HEK293 (cell line): ENCODE results near the gene CCDC141.
A peak's percentile ranks its signal among the peaks of the same experiment; 100 is the strongest.
"Not testable (repeated sequence)": the region's sequence is repeated elsewhere in the genome, so short reads cannot be mapped to it uniquely, and the experiment has no call there.

ENCODE experiments used
- CTCF ChIA-PET: fragments of 350-600 bp; formaldehyde crosslinking; extraction: SDS; loops from one replicate; lab custom pipeline; 2021; ENCODE audit warnings: antibody characterized with exemption; lab: Yijun Ruan, JAX
- POLR2A ChIA-PET: fragments of 300-600 bp; formaldehyde crosslinking; extraction: SDS; loops from one replicate; lab custom pipeline; 2020; ENCODE audit warnings: antibody characterized with exemption, inconsistent platforms; lab: Yijun Ruan, JAX
- H3K27ac ChIP-seq: fragments of 200-500 bp; sonication (Bioruptor generic); 2 replicates; pipeline ENCODE4 v1.5.1; 2014; ENCODE audit warnings: low read depth, low read length, control low read depth, inconsistent platforms; ENCODE audit errors: extremely low read depth
- H3K36me3 ChIP-seq, 2 experiments: fragments of 200-500 bp in 1 of 2; sonication (Bioruptor generic) in 1 of 2; 1 replicate in 1 of 2; 2 replicates in 1 of 2; pipeline ENCODE4 v1.5.1; 2014 to 2017; ENCODE audit warnings: inconsistent platforms in 2 of 2, low read length in 2 of 2; ENCODE audit not compliant: control insufficient read depth in 2 of 2, insufficient read depth in 1 of 2
- H3K4me1 ChIP-seq: fragments of 200-500 bp; sonication (Bioruptor generic); 2 replicates; pipeline ENCODE4 v1.5.1; 2014; ENCODE audit warnings: mild to moderate bottlenecking, low read length, inconsistent platforms; ENCODE audit not compliant: control insufficient read depth, insufficient read depth
- H3K4me3 ChIP-seq: 2 replicates; pipeline ENCODE4 v1.5.1; 2011; ENCODE audit warnings: low read depth, mild to moderate bottlenecking, control low read depth, low read length, moderate library complexity
- H3K9me3 ChIP-seq: fragments of 200-500 bp; sonication (Bioruptor generic); 2 replicates; pipeline ENCODE4 v1.5.1; 2014; ENCODE audit warnings: low read depth, low read length, inconsistent platforms; ENCODE audit not compliant: control insufficient read depth, insufficient read depth
- FEZF1 ChIP-seq: fragments of 450-650 bp; formaldehyde crosslinking; IDR thresholded peaks from 2 replicates; pipeline ENCODE4 v1.5.1; 2016; ENCODE audit warnings: missing biosample characterization, missing genetic modification characterization
- GLI4 ChIP-seq: fragments of 450-650 bp; formaldehyde crosslinking; IDR thresholded peaks from 2 replicates; pipeline ENCODE4 v1.5.1; 2016; ENCODE audit warnings: missing biosample characterization, missing genetic modification characterization
- KLF10 ChIP-seq: fragments of 450-650 bp; IDR thresholded peaks from 2 replicates; pipeline ENCODE4 v1.5.1; 2018; ENCODE audit warnings: missing biosample characterization, mild to moderate bottlenecking, missing genetic modification characterization
- KLF9 ChIP-seq: fragments of 450-650 bp; formaldehyde crosslinking; IDR thresholded peaks from 2 replicates; pipeline ENCODE4 v1.5.1; 2016; ENCODE audit warnings: missing biosample characterization, missing genetic modification characterization, low read depth
- ZBTB44 ChIP-seq: fragments of 450-650 bp; IDR thresholded peaks from 2 replicates; pipeline ENCODE4 v1.5.1; 2018; ENCODE audit warnings: missing biosample characterization, mild to moderate bottlenecking, missing genetic modification characterization
- ZBTB8A ChIP-seq: fragments of 450-650 bp; formaldehyde crosslinking; IDR thresholded peaks from 2 replicates; pipeline ENCODE4 v1.5.1; 2016; ENCODE audit warnings: missing biosample characterization, missing genetic modification characterization
- ZIC2 ChIP-seq: fragments of 450-650 bp; formaldehyde crosslinking; IDR thresholded peaks from 2 replicates; pipeline ENCODE4 v1.5.1; 2016; ENCODE audit warnings: missing biosample characterization, missing genetic modification characterization
- ZNF146 ChIP-seq: fragments of 450-650 bp; formaldehyde crosslinking; IDR thresholded peaks from 2 replicates; pipeline ENCODE4 v1.5.1; 2016; ENCODE audit warnings: missing biosample characterization, missing genetic modification characterization
- ZNF391 ChIP-seq: fragments of 450-650 bp; formaldehyde crosslinking; IDR thresholded peaks from 2 replicates; pipeline ENCODE4 v1.5.1; 2016; ENCODE audit warnings: low read depth, missing biosample characterization, missing genetic modification characterization, borderline replicate concordance
- ZNF449 ChIP-seq: fragments of 450-650 bp; formaldehyde crosslinking; IDR thresholded peaks from 2 replicates; pipeline ENCODE4 v1.5.1; 2017; ENCODE audit warnings: missing biosample characterization, mild to moderate bottlenecking, missing genetic modification characterization, moderate library complexity
- ZNF558 ChIP-seq: fragments of 450-650 bp; formaldehyde crosslinking; IDR thresholded peaks from 2 replicates; pipeline ENCODE4 v1.5.1; 2016; ENCODE audit warnings: missing biosample characterization, missing genetic modification characterization
- ZNF677 ChIP-seq: fragments of 450-650 bp; IDR thresholded peaks from 2 replicates; pipeline ENCODE4 v1.5.0; 2018; ENCODE audit warnings: missing biosample characterization, mild to moderate bottlenecking, missing genetic modification characterization, moderate library complexity
- ZNF791 ChIP-seq: fragments of 450-650 bp; formaldehyde crosslinking; IDR thresholded peaks from 2 replicates; pipeline ENCODE4 v1.5.1; 2016; ENCODE audit warnings: missing biosample characterization, missing genetic modification characterization
- TF ChIP-seq, protein P1 (sequence below): fragments of 450-650 bp; formaldehyde crosslinking; IDR thresholded peaks from 2 replicates; pipeline ENCODE4 v1.5.1; 2016; ENCODE audit warnings: missing biosample characterization, missing genetic modification characterization, borderline replicate concordance
- TF ChIP-seq, protein P2 (sequence below): fragments of 450-650 bp; IDR thresholded peaks from 2 replicates; pipeline ENCODE4 v1.5.1; 2018; ENCODE audit warnings: missing biosample characterization, missing genetic modification characterization
- TF ChIP-seq, protein P3 (sequence below): fragments of 450-650 bp; formaldehyde crosslinking; IDR thresholded peaks from 2 replicates; pipeline ENCODE4 v1.5.1; 2016; ENCODE audit warnings: missing biosample characterization, missing genetic modification characterization
- TF ChIP-seq, protein P4 (sequence below): fragments of 450-650 bp; formaldehyde crosslinking; IDR thresholded peaks from 2 replicates; pipeline ENCODE4 v1.5.1; 2016; ENCODE audit warnings: missing biosample characterization, missing genetic modification characterization

Gene CCDC141

DNA sequence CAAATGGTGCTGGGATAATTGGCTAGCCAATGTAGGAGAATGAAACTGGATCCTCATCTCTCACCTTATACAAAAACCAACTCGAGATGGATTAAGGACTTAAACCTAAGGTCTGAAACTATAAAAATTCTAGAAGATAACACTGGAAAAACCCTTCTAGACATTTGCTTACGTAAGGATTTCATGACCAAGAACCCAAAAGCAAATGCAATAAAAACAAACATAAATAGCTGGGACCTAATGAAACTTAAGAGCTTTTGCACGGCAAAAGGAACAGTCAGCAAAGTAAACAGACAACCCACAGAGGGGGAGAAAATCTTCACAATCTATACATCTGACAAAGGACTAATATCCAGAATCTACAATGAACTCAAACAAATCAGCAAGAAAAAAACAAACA is 35.7 kb downstream of the CCDC141 start:
- POLR2A ChIA-PET, H3K36me3 ChIP-seq, CTCF ChIA-PET: not testable (repeated sequence)

DNA sequence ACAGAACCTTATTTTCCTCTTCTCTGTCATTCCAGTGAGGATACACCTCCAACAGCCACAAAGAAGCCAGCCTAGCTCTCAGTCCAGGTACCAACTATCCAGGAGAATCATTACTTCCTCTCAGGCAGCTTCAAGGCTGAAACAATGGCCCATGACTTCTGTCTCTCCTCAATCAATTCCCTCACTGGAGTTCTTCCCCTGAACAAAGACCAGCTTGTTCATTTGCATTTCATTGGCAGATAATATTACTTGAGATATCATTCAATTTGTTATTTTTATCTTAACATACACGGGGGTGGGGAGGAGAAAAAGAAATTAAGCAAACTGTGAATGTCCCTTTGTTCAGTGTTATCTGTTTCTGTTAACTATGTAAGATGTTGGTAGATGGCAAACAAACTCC is 44.0 kb downstream of the CCDC141 start:
- TF ChIP-seq ZNF146 (tag by site-specific recombination) (no peak), ZNF558 (tag by site-specific recombination) (no peak), ZNF791 (tag by site-specific recombination) (no peak), ZBTB8A (tag by site-specific recombination) (no peak), ZNF391 (tag by site-specific recombination) (no peak), KLF9 (tag by site-specific recombination) (no peak), ZNF449 (tag by site-specific recombination) (no peak), ZBTB44 (tag by site-specific recombination) (no peak), GLI4 (tag by site-specific recombination) (no peak), ZNF677 (tag by site-specific recombination) (no peak), ZIC2 (tag by site-specific recombination) (no peak), KLF10 (tag by site-specific recombination) (no peak)
- TF ChIP-seq, protein P1, sequence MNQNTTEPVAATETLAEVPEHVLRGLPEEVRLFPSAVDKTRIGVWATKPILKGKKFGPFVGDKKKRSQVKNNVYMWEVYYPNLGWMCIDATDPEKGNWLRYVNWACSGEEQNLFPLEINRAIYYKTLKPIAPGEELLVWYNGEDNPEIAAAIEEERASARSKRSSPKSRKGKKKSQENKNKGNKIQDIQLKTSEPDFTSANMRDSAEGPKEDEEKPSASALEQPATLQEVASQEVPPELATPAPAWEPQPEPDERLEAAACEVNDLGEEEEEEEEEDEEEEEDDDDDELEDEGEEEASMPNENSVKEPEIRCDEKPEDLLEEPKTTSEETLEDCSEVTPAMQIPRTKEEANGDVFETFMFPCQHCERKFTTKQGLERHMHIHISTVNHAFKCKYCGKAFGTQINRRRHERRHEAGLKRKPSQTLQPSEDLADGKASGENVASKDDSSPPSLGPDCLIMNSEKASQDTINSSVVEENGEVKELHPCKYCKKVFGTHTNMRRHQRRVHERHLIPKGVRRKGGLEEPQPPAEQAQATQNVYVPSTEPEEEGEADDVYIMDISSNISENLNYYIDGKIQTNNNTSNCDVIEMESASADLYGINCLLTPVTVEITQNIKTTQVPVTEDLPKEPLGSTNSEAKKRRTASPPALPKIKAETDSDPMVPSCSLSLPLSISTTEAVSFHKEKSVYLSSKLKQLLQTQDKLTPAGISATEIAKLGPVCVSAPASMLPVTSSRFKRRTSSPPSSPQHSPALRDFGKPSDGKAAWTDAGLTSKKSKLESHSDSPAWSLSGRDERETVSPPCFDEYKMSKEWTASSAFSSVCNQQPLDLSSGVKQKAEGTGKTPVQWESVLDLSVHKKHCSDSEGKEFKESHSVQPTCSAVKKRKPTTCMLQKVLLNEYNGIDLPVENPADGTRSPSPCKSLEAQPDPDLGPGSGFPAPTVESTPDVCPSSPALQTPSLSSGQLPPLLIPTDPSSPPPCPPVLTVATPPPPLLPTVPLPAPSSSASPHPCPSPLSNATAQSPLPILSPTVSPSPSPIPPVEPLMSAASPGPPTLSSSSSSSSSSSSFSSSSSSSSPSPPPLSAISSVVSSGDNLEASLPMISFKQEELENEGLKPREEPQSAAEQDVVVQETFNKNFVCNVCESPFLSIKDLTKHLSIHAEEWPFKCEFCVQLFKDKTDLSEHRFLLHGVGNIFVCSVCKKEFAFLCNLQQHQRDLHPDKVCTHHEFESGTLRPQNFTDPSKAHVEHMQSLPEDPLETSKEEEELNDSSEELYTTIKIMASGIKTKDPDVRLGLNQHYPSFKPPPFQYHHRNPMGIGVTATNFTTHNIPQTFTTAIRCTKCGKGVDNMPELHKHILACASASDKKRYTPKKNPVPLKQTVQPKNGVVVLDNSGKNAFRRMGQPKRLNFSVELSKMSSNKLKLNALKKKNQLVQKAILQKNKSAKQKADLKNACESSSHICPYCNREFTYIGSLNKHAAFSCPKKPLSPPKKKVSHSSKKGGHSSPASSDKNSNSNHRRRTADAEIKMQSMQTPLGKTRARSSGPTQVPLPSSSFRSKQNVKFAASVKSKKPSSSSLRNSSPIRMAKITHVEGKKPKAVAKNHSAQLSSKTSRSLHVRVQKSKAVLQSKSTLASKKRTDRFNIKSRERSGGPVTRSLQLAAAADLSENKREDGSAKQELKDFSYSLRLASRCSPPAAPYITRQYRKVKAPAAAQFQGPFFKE (tag by site-specific recombination) = no peak
- TF ChIP-seq, protein P2, sequence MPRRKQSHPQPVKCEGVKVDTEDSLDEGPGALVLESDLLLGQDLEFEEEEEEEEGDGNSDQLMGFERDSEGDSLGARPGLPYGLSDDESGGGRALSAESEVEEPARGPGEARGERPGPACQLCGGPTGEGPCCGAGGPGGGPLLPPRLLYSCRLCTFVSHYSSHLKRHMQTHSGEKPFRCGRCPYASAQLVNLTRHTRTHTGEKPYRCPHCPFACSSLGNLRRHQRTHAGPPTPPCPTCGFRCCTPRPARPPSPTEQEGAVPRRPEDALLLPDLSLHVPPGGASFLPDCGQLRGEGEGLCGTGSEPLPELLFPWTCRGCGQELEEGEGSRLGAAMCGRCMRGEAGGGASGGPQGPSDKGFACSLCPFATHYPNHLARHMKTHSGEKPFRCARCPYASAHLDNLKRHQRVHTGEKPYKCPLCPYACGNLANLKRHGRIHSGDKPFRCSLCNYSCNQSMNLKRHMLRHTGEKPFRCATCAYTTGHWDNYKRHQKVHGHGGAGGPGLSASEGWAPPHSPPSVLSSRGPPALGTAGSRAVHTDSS (tag by site-specific recombination) = no peak
- TF ChIP-seq, protein P3, sequence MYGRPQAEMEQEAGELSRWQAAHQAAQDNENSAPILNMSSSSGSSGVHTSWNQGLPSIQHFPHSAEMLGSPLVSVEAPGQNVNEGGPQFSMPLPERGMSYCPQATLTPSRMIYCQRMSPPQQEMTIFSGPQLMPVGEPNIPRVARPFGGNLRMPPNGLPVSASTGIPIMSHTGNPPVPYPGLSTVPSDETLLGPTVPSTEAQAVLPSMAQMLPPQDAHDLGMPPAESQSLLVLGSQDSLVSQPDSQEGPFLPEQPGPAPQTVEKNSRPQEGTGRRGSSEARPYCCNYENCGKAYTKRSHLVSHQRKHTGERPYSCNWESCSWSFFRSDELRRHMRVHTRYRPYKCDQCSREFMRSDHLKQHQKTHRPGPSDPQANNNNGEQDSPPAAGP (tag by site-specific recombination) = no peak
- TF ChIP-seq, protein P4, sequence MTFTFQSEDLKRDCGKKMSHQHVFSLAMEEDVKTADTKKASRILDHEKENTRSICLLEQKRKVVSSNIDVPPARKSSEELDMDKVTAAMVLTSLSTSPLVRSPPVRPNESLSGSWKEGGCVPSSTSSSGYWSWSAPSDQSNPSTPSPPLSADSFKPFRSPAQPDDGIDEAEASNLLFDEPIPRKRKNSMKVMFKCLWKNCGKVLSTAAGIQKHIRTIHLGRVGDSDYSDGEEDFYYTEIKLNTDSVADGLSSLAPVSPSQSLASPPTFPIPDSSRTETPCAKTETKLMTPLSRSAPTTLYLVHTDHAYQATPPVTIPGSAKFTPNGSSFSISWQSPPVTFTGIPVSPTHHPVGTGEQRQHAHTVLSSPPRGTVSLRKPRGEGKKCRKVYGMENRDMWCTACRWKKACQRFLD (tag by site-specific recombination) = no peak
- TF ChIP-seq, all 188 proteins: peak for 0
- no peaks in the 10 kb centered on the region for H3K36me3 ChIP-seq
- CTCF ChIA-PET = interaction anchor here (0.6 kb wide), 2 partner anchors 25 to 80 kb away, joined by 3 read pairs; no protein-coding TSS in a partner anchor
- no peaks in the 10 kb centered on the region for H3K9me3 ChIP-seq
- no peak overlapping the region for H3K4me3 ChIP-seq
- H3K4me1 ChIP-seq = no peaks in the 10 kb centered on the region
- H3K27ac ChIP-seq = no peak overlapping the region
- POLR2A ChIA-PET = no interaction called here

More for the DNA sequence above, 35.7 kb downstream of the CCDC141 start:
- H3K4me3 ChIP-seq = not testable (repeated sequence)
- peak; percentile 62 for TF ChIP-seq FEZF1 (tag by site-specific recombination)
- TF ChIP-seq, all 188 proteins: peak for 1; not testable (repeated sequence) for 187
- H3K4me1 ChIP-seq, H3K27ac ChIP-seq, H3K9me3 ChIP-seq: not testable (repeated sequence)
